PFSK-1 (cell line): ENCODE results near the gene BOD1L2.

Experiments used
- POLR2AphosphoS5 ChIP-seq: IDR thresholded peaks from 2 replicates; pipeline ENCODE4 v1.6.1; 2012; ENCODE audit warnings: low read depth, mild to moderate bottlenecking, control low read depth, low read length, moderate library complexity
- TAF1 ChIP-seq: IDR thresholded peaks from 2 replicates; pipeline ENCODE4 v1.6.1; 2012; ENCODE audit warnings: low read length, control low read depth, borderline replicate concordance; ENCODE audit not compliant: insufficient read depth

GRCh38 chr18:57149051-57149450 is 2.2 kb downstream of the BOD1L2 start:
- TF ChIP-seq TAF1 = no peak
- no peak for TF ChIP-seq POLR2AphosphoS5
